ENCODE measurements around the gene NEURL3.

NEURL3 gene

GRCh38 chr2:96495982-96496629 is 9.1 kb downstream of the NEURL3 start:
- DNase-seq (ENCODE audit: low spot score) = no peak
- no peak for TF ChIP-seq CTCF (conservative IDR thresholded peaks at IDR 0.05; ENCODE audit: low read depth)
- H3K27ac ChIP-seq = no peak overlapping the region
- ChIA-PET POLR2A (ENCODE audit: low non-redundant PET) (no interaction called here), CTCF (interaction anchor here (0.7 kb wide), 1 partner anchor 396 kb away, joined by 3 read pairs; no protein-coding TSS in a partner anchor)

GRCh38 chr2:96494188-96494587 is 11.0 kb downstream of the NEURL3 start:
- TF ChIP-seq CTCF (conservative IDR thresholded peaks at IDR 0.05; ENCODE audit: low read depth) = no peak
- no peak for DNase-seq (ENCODE audit: low spot score)
- CTCF ChIA-PET = interaction anchor here (1.0 kb wide), 1 partner anchor 60 kb away, joined by 3 read pairs; no protein-coding TSS in a partner anchor
- no peak overlapping the region for H3K27ac ChIP-seq
- POLR2A ChIA-PET (ENCODE audit: low non-redundant PET) = no interaction called here

GRCh38 chr2:96493072-96493471 is 12.1 kb downstream of the NEURL3 start:
- no peak for TF ChIP-seq CTCF (conservative IDR thresholded peaks at IDR 0.05; ENCODE audit: low read depth)
- ChIA-PET CTCF (interaction anchor here (0.6 to 1.2 kb wide), 3 partner anchors 16 to 1422 kb away, joined by 3 read pairs; no protein-coding TSS in a partner anchor), POLR2A (ENCODE audit: low non-redundant PET) (interaction anchor here (1.4 kb wide), 1 partner anchor 13 kb away, joined by 6 read pairs; no protein-coding TSS in a partner anchor)
- no peak overlapping the region for H3K27ac ChIP-seq
- DNase-seq (ENCODE audit: low spot score) = peak; percentile 87

- TF ChIP-seq CTCF (conservative IDR thresholded peaks at IDR 0.05; ENCODE audit: low read depth) = no peak
- no peak overlapping the region for H3K27ac ChIP-seq
- POLR2A ChIA-PET (ENCODE audit: low non-redundant PET) = no interaction called here
- CTCF ChIA-PET = interaction anchor here (0.7 to 0.9 kb wide), 3 partner anchors 84 to 85 kb away, joined by 3 to 5 read pairs (median 3); no protein-coding TSS in a partner anchor
- DNase-seq (ENCODE audit: low spot score) = no peak
Measured at GRCh38 chr2:96491860-96492497, 13.2 kb downstream of the NEURL3 start.

- ChIA-PET POLR2A (ENCODE audit: low non-redundant PET) (no interaction called here), CTCF (no interaction called here)
- no peak for DNase-seq (ENCODE audit: low spot score)
- no peak for TF ChIP-seq CTCF (conservative IDR thresholded peaks at IDR 0.05; ENCODE audit: low read depth)
- no peak overlapping the region for H3K27ac ChIP-seq
Measured at GRCh38 chr2:96489663-96490062, 15.5 kb downstream of the NEURL3 start.

GRCh38 chr2:96489261-96489660 is 15.9 kb downstream of the NEURL3 start:
- DNase-seq (ENCODE audit: low spot score) = no peak
- CTCF ChIA-PET = no interaction called here
- no peak for TF ChIP-seq CTCF (conservative IDR thresholded peaks at IDR 0.05; ENCODE audit: low read depth)
- POLR2A ChIA-PET (ENCODE audit: low non-redundant PET) = no interaction called here
- H3K27ac ChIP-seq = no peak overlapping the region
